Cardiac muscle cell (in vitro differentiated cells and primary cell): ENCODE results near the gene ARNT2. TPM values are rescaled to one million over a fixed set of nuclear protein-coding genes. Genes with fewer than 3 reads are reported as not detected.
"Not testable (repeated sequence)": the region's sequence is repeated elsewhere in the genome, so short reads cannot be mapped to it uniquely, and the experiment has no call there.

Experiments used
- DNase-seq, 2 donors: peaks; one replicate each; pipeline versions ENCODE4 v3.0.0 to v3.0.0-alpha.2; 2010 to 2017; ENCODE audit warnings: low read depth in 1 of 2, low spot score in 1 of 2
- H3K27ac ChIP-seq: fragments of 200-600 bp; sonication (generic); 2 replicates; pipeline ENCODE4 v1.5.1; 2016
- H3K27me3 ChIP-seq: fragments of 200-600 bp; sonication (generic); 2 replicates; pipeline ENCODE4 v1.6.0; 2016; ENCODE audit warnings: control low read depth
- H3K36me3 ChIP-seq: fragments of 200-600 bp; sonication (generic); 2 replicates; pipeline ENCODE4 v1.5.1; 2016; ENCODE audit warnings: control low read depth
- H3K4me1 ChIP-seq: fragments of 200-600 bp; sonication (generic); 2 replicates; pipeline ENCODE4 v1.8.1; 2017; ENCODE audit warnings: low read depth, mild to moderate bottlenecking, mixed run types
- H3K4me3 ChIP-seq: fragments of 200-600 bp; sonication (generic); 2 replicates; pipeline ENCODE4 v1.5.1; 2016; ENCODE audit warnings: mild to moderate bottlenecking
- H3K9me3 ChIP-seq: fragments of 200-600 bp; sonication (generic); 2 replicates; pipeline ENCODE4 v1.5.1; 2017; ENCODE audit warnings: low read depth, mild to moderate bottlenecking, control low read depth
- polyA plus RNA-seq: library from polyadenylated mRNA; unstranded; fragments of >200 nt; fragmentation: Nextera tagmentation; extraction: Ambion mirVana; gene quantifications from 2 replicates; pipeline ENCODE4 v1.2.1, GENCODE V29; 2016
- total RNA-seq: library from RNA; depleted of rRNA; stranded (reverse); fragments of >200 nt; gene quantifications from 2 replicates; pipeline ENCODE4 v1.2.3, GENCODE V29; 2016
- TF ChIP-seq, protein P1 (sequence below): IDR thresholded peaks from 2 replicates; pipeline ENCODE4 v1.5.1; 2012; ENCODE audit warnings: low read depth, mild to moderate bottlenecking, low read length

Gene ARNT2
- total and polyA plus RNA-seq, 2 experiments from 2014 or later = 3.8 to 4.4 TPM

DNA sequence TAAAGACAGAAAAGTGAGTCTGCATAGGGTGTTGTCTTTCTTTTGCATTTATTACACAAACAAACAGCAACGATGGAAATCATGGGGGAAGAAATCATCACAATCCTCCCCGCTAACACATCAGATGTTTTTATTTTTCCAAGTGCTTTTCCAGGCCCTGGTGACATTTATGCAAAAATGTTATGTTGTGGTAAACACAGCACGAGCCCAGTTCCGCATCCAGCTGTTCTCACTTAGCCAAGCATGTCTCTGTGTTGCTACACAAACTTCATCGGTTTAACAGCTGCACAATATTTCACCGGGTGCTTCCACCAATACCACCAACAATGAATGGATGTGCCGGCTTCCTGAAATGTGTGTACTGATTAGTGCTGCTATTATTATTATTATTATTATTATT is 237.2 kb downstream of the ARNT2 start:
- H3K27me3 ChIP-seq = no peaks in the 10 kb centered on the region
- no peak for DNase-seq
- H3K4me3 ChIP-seq = no peak overlapping the region
- H3K4me1 ChIP-seq = no peaks in the 10 kb centered on the region
- H3K36me3 ChIP-seq = no peaks in the 10 kb centered on the region
- no peaks in the 10 kb centered on the region for H3K9me3 ChIP-seq
- H3K27ac ChIP-seq = no peak overlapping the region
- TF ChIP-seq, protein P1, sequence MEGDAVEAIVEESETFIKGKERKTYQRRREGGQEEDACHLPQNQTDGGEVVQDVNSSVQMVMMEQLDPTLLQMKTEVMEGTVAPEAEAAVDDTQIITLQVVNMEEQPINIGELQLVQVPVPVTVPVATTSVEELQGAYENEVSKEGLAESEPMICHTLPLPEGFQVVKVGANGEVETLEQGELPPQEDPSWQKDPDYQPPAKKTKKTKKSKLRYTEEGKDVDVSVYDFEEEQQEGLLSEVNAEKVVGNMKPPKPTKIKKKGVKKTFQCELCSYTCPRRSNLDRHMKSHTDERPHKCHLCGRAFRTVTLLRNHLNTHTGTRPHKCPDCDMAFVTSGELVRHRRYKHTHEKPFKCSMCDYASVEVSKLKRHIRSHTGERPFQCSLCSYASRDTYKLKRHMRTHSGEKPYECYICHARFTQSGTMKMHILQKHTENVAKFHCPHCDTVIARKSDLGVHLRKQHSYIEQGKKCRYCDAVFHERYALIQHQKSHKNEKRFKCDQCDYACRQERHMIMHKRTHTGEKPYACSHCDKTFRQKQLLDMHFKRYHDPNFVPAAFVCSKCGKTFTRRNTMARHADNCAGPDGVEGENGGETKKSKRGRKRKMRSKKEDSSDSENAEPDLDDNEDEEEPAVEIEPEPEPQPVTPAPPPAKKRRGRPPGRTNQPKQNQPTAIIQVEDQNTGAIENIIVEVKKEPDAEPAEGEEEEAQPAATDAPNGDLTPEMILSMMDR = no peak

DNA sequence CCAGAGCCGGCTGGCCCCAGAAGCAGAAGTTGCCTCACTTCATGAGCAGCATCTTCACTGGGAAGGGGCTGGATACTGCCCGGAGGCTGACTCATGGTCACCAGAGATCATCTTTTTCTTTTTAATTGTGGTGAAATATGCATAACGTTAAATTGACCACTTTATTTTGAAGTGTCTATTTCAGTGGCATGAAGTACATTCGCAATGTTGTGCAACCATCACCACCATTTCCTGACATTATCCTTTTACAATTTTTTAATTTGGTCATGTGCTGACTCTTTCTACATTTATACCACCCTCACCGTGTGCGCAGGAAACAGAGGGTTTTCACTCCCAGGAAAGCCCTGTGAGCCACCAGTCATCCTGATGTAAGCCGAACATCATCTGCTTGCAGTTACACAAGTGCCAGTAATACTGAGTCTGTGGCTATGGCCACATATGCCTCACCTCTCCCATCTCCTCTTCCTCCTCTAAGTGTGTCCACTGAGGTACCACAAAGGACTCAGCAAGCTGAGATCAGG is 239.3 kb downstream of the ARNT2 start:
- H3K9me3 ChIP-seq = no peaks in the 10 kb centered on the region
- no peaks in the 10 kb centered on the region for H3K36me3 ChIP-seq
- no peaks in the 10 kb centered on the region for H3K27me3 ChIP-seq
- peak in 1 of 2 donors; percentile 54 for DNase-seq
- no peak overlapping the region for H3K4me3 ChIP-seq
- TF ChIP-seq, protein P1 = no peak
- no peaks in the 10 kb centered on the region for H3K4me1 ChIP-seq
- no peak overlapping the region for H3K27ac ChIP-seq

DNA sequence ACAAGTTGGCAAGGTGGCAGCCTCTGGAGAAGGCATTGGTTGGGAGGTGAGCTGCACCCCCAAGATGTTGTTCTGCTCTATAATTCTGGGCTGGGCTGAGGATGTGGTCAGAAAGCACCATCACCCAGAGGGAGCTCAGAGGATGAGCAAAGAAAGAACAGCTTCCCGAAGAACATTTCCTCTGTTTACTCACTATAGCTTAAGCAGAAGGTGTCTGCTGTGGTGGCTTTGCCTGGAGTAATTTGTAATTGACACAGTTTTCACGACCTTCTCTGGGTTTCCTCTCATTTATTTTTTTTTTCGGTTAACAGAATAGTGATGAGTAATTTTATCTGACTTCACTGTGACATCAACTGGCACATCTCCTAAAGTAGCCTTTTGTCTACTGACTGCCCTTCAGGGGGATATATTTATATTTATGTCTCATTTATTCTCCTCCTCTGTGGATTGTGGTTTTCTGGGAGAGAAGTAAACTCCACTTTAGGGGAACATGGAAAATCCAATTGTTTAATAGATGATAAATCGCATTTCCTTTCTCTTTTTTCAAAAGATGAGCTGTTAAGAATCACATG is 241.4 kb downstream of the ARNT2 start:
- H3K27me3 ChIP-seq = no peaks in the 10 kb centered on the region
- no peak overlapping the region for H3K27ac ChIP-seq
- H3K36me3 ChIP-seq = no peaks in the 10 kb centered on the region
- no peak overlapping the region for H3K4me3 ChIP-seq
- no peaks in the 10 kb centered on the region for H3K9me3 ChIP-seq
- DNase-seq = no peak
- TF ChIP-seq, protein P1 = no peak
- no peaks in the 10 kb centered on the region for H3K4me1 ChIP-seq

DNA sequence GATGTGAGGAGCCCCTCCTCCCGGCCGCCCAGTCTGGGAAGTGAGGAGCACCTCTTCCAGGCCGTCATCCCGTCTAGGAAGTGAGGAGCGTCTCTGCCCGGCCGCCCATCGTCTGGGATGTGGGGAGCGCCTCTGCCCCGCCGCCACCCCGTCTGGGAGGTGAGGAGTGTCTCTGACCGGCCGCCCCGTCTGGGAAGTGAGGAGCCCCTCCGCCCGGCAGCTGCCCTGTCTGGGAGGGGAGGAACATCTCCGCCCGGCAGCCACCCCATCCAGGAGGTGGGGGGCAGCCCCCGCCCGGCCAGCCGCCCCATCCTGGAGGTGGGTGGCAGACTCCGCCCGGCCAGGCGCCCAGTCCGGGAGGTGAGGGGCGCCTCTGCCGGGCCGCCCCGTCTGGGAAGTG is 243.2 kb downstream of the ARNT2 start:
- not testable (repeated sequence) for H3K9me3 ChIP-seq, H3K4me3 ChIP-seq, H3K4me1 ChIP-seq, DNase-seq, H3K36me3 ChIP-seq, H3K27me3 ChIP-seq, H3K27ac ChIP-seq

Other genes starting within 250 kb of the ARNT2 start
- 0.07 and 0.09 TPM in 2 replicates for gene CTXND1, start 152.2 kb upstream of the ARNT2 start, total RNA-seq
- gene CTXND1, start 152.2 kb upstream of the ARNT2 start, polyA plus RNA-seq = 0.05 and 0.27 TPM in 2 replicates